ENCODE data around the gene SHISA4.
"Not testable (repeated sequence)": the region's sequence is repeated elsewhere in the genome, so short reads cannot be mapped to it uniquely, and the experiment has no call there.

SHISA4 gene

GRCh38 chr1:201888282-201889089 lies at the start of gene SHISA4:
Gene SHISA4 (plus strand): TSS chr1:201888898. CDS start chr1:201888995, 97 bp downstream.
- no peak for DNase-seq (ENCODE audit: low spot score)

DNA sequence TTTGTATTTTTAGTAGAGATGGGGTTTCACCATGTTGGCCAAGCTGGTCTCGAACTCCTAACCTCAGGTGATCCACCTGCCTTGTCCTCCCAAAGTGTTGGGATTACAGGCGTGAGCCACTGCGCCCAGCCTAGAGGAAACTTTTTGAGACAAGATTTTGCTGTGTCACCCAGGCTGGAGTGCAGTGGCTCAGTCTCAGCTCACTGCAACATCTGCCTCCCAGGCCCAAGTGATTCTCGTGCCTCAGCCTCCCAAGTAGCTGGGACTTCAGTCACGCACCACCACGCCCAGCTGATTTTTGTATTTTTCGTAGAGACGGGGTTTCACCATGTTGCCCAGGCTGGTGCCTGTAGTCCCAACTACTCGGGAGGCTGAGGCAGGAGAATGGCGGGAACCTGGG lies 49.6 kb upstream of the SHISA4 start:
- DNase-seq (ENCODE audit: low spot score): not testable (repeated sequence)

DNA sequence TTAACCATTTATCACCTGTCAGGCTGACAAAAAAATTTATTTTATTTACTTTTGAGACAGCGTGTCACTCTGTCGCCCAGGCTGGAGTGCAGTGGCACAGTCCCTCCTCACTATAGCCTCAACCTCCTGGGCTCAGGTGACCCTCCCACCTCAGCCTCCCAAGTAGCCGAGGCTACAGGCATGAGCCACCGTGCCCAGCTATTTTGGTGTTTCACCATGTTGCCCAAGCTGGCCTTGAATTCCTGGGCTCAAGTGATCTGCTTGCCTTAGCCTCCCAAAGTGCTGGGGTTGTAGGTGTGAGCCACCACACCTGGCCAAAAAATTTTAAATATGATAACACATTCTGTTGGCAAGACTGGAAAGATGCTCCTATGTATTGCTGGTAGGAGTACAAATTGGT lies 48.6 kb upstream of the SHISA4 start:
- no peak for DNase-seq (ENCODE audit: low spot score)

GRCh38 chr1:201840490-201840889 lies 48.2 kb upstream of the SHISA4 start:
- no peak for DNase-seq (ENCODE audit: low spot score)

- no peak for DNase-seq (ENCODE audit: low spot score)
Observed at GRCh38 chr1:201841265-201841912, 47.3 kb upstream of the SHISA4 start.

GRCh38 chr1:201842472-201843027 lies 46.1 kb upstream of the SHISA4 start:
- DNase-seq (ENCODE audit: low spot score): no peak

- no peak for DNase-seq (ENCODE audit: low spot score)
Observed at GRCh38 chr1:201845331-201846083, 43.2 kb upstream of the SHISA4 start.

DNA sequence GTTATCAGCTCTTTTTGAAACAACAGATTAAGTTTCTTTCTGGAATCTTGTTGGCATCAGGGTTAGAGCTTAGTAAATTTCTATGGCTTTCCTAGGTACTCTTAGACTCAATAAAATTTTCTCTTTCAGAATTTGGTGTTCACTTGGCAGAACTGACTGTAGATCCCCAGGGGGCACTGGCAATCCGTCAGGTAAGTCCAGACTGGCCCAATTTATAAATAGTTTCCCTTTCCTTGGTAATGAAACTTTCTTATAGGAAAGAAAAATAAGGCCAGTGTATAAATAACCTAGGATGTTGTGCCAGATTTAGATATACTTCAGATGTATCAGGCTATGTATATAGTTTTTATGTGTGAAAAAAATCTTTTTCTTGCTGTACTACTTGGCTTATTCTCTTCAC lies 41.5 kb upstream of the SHISA4 start:
- DNase-seq (ENCODE audit: low spot score): no peak

GRCh38 chr1:201848230-201848629 lies 40.5 kb upstream of the SHISA4 start:
- DNase-seq (ENCODE audit: low spot score): no peak

GRCh38 chr1:201849372-201850052 lies 39.2 kb upstream of the SHISA4 start:
- DNase-seq (ENCODE audit: low spot score): no peak

DNA sequence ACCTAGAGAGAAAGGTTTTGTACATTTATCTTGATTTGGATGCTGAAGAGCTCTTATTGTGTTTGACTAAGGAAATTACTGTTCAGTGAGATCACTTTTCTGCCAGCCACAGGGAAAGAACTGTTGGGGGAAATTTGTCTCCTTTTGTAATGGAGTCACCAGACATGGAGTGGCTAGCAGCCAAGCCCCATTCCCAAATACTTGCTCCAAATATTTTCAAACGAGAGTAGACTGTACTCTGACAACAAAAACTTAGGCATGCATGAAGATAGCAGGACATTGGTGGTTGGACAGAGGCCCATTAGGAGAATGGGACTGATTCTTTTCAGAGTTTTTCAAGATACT lies 38.7 kb upstream of the SHISA4 start:
- DNase-seq (ENCODE audit: low spot score): no peak

DNA sequence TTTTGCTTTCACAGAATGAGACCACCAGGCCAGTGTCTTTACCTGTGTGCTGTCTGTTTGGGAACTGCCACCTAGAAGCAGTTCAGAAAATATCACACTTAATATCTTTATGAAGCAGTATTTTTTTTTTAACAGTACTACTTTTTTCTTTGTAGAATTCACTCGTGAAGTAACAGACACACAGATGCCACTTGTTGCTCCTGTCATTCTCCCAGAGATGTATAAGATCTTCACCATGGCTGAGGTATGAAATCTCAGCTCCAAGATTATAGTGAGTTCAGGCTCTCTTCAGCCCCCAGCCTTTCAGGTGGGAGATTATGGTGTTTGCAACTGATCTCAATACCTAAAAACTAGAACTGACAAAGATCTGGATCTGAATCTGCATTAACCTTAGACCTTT lies 36.7 kb upstream of the SHISA4 start:
- no peak for DNase-seq (ENCODE audit: low spot score)

DNA sequence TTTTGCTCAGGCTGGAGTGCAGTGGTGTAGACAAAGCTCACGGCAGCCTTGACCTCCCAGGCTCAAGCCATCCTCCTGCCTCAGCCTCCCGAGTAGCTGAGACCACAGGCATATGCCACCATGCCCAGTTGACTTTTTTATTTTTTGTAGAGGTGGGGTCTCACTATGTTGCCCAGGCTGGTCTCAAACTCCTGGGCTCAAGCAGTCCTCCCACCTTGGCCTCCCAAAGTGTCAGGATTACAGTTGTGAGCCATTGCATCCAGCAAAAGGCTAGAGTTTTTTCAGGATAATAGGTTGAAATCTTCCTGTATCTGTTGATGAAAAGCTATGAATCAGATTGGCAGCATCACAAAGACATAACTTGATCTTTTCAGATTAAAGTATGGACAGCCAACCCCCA lies 32.0 kb upstream of the SHISA4 start:
- not testable (repeated sequence) for DNase-seq (ENCODE audit: low spot score)

GRCh38 chr1:201859424-201859823 lies 29.3 kb upstream of the SHISA4 start:
- no peak for DNase-seq (ENCODE audit: low spot score)

DNA sequence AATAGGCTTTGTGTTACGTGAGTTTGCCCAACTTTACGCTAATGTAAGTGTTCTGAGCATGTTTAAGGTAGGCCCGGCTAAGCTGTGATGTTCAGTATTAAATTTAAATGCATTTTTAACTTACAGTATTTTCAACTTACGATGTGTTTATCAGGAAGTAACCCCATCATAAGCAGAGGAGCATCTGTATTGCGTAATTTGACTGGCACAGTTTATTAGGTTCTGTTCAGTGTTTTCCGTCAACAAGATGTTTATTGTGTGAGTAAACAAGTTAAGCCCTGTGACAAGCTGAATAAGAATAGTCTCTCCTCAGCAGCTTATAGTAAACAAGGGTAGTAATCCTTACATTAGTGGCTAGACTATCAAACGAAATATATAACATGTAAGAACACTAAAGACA lies 27.2 kb upstream of the SHISA4 start:
- DNase-seq (ENCODE audit: low spot score): no peak

GRCh38 chr1:201870397-201870796 lies 18.3 kb upstream of the SHISA4 start:
- no peak for DNase-seq (ENCODE audit: low spot score)

GRCh38 chr1:201874672-201875071 lies 14.0 kb upstream of the SHISA4 start:
- DNase-seq (ENCODE audit: low spot score): no peak

DNA sequence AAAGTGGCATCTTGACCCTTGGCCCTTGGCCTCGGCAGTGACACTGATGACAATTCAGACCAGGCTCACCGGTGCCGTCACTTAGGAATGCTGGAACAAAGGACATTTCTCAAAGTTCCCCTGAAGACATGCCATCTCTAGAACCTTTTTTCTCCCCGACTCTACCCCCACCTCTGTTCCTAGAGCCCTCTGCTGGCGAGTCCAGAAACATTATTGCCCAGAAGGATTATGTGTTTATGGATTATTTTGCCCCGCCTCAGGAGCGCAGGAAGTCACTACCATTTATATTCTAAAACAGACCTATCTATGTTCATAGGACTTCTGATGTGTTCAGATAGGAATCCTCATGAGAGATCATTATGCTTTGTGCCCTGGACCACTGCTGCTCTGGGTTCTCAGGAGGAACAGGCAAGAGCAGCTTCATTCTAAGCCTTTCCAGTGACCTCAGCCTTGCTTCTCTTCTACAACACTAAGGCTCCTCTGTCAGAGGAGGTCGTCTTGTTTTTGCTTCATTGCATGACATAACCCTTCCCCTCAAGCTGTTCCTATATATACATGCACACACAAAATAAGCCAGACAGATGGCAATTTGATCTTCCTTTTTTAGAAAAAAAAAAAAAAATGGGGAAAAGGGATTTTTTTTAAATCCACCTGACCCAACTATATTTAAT lies 12.4 kb upstream of the SHISA4 start:
- DNase-seq (ENCODE audit: low spot score): no peak

DNA sequence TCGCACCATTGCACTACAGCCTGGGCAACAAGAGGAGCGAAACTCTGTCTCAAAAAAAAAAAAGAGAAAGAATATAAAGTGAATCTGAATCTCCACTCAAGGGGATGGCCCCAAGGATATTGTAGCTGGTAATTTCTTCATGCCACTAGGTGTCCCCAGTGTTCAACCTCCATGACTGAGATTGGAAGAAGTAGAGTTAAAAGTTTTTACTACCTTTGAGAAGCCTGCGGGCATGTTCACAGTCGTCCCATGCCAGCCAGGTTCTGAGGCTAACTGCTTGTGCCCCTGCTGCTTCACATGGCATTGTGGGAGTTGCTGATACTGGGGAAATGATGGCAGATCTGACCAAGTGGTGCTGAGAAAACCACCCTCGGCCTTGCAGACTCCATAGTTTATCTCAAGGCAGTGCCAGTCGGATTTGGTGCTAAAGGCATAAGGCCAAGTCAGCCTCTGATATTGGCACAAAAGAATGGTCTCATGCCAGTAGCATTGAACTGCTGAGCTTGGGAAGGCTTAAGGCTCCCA lies 10.8 kb upstream of the SHISA4 start:
- no peak for DNase-seq (ENCODE audit: low spot score)

DNA sequence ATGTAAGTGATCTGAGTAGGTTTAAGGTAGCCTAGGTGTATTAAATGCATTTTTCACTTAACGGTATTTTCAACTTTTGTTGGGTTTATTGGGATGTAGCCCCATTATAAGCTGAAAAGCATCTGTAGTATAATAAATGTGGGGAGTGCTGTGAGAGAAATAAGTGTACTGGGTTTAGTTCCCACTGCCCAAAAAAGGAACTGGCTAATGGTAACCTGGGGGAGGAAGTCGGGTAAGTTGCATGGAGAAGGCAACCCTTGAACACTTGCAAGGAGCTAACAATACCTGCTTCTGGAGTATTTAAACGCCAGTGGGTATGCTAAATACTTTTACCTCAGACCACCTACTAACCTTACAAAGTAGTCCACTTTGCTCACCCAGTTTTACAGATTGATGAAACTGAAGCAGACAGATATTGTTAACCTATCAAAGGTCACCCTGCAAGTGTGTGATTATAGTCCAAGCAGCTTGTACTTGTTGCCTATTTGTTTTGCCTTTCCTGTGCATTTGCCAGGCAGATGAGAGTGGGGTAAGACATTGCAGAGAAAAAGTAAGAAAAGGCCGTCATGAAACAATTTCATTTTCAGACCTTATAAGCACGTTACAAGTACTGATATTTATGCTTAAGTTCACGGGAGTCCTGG lies 7.6 kb upstream of the SHISA4 start:
- DNase-seq (ENCODE audit: low spot score): no peak

GRCh38 chr1:201881617-201882016 lies 7.1 kb upstream of the SHISA4 start:
- no peak for DNase-seq (ENCODE audit: low spot score)

Measured in CD4-positive, alpha-beta T cell treated with Interleukin-6 at 100 ng/mL for 8 hours (primary cell).